NCI-H524 treated with DMSO at 0.1 percent for 48 hours (cell line): ENCODE data around the gene RNF113A.
A peak's percentile ranks its signal among the peaks of the same experiment; 100 is the strongest.
"Not testable (repeated sequence)": the region's sequence is repeated elsewhere in the genome, so short reads cannot be mapped to it uniquely, and the experiment has no call there.

Experiments used
- DNase-seq: peaks from one replicate; lab custom pipeline; 2025; lab: John Stamatoyannopoulos, UW

RNF113A gene

GRCh38 chrX:119871599-119872395 is at the start of gene RNF113A, which contains the start of gene NDUFA1:
RNF113A (minus strand) TSS chrX:119871733; CDS start chrX:119871613, 120 bp downstream.
NDUFA1 (plus strand) TSS chrX:119871832; CDS start chrX:119871912, 80 bp downstream.
- DNase-seq = peak; percentile 82

GRCh38 chrX:119919835-119920585 is 48.5 kb upstream of the RNF113A start:
- no peak for DNase-seq

- DNase-seq = no peak
These were observed 46.3 kb upstream of the RNF113A start for GRCh38 chrX:119917877-119918276.

GRCh38 chrX:119916310-119916709 is 44.8 kb upstream of the RNF113A start:
- no peak for DNase-seq

- no peak for DNase-seq
These were observed 29.4 kb upstream of the RNF113A start for GRCh38 chrX:119900976-119901375.

GRCh38 chrX:119899125-119899524 is 27.6 kb upstream of the RNF113A start:
- no peak for DNase-seq

- DNase-seq = no peak
These were observed 24.4 kb upstream of the RNF113A start, which contains the start of gene AKAP14 for GRCh38 chrX:119895843-119896326. AKAP14 (plus strand) TSS chrX:119895893; CDS start chrX:119903224, 7,331 bp downstream.

- DNase-seq = not testable (repeated sequence)
These were observed 20.6 kb upstream of the RNF113A start for GRCh38 chrX:119891961-119892692.

- not testable (repeated sequence) for DNase-seq
These were observed 19.1 kb upstream of the RNF113A start for GRCh38 chrX:119890626-119891025.

GRCh38 chrX:119887721-119888425 is 16.3 kb upstream of the RNF113A start:
- DNase-seq = peak; percentile 37

- DNase-seq = no peak
These were observed 14.3 kb upstream of the RNF113A start for GRCh38 chrX:119885554-119886428.

GRCh38 chrX:119880552-119881437 is 9.3 kb upstream of the RNF113A start:
- DNase-seq = no peak

GRCh38 chrX:119880076-119880475 is 8.5 kb upstream of the RNF113A start:
- no peak for DNase-seq

GRCh38 chrX:119878740-119879139 is 7.2 kb upstream of the RNF113A start:
- no peak for DNase-seq

GRCh38 chrX:119871245-119871598 is 311 bp downstream of the RNF113A start:
- DNase-seq = no peak

GRCh38 chrX:119870626-119871131 is 854 bp downstream of the RNF113A start:
- DNase-seq = no peak

- DNase-seq = no peak
These were observed 18.1 kb downstream of the RNF113A start for GRCh38 chrX:119853444-119853843.

- DNase-seq = peak; percentile 96
These were observed 18.9 kb downstream of the RNF113A start, which contains the start of gene UPF3B for GRCh38 chrX:119852382-119853353. UPF3B (minus strand) TSS chrX:119852963; CDS start chrX:119852928, 35 bp downstream.
